AG09309 (cell line): Measurements from ENCODE around the gene ELF3.
"Not testable (repeated sequence)": the region's sequence is repeated elsewhere in the genome, so short reads cannot be mapped to it uniquely, and the experiment has no call there.

Experiments used
- DNase-seq: peaks from one replicate; pipeline ENCODE4 v3.0.0-alpha.2; 2010; ENCODE audit warnings: low read depth
- H3K4me3 ChIP-seq: 2 replicates; pipeline ENCODE4 v1.5.1; 2011; ENCODE audit warnings: mild to moderate bottlenecking, low read depth, low read length, moderate library complexity; ENCODE audit not compliant: control insufficient read depth
- CTCF ChIP-seq: IDR thresholded peaks from 2 replicates; pipeline ENCODE4 v1.5.1; 2011; ENCODE audit warnings: mild to moderate bottlenecking, low read depth, low read length, inconsistent platforms; ENCODE audit not compliant: insufficient read depth, control insufficient read depth; ENCODE audit errors: missing control alignments

The ELF3 gene

DNA sequence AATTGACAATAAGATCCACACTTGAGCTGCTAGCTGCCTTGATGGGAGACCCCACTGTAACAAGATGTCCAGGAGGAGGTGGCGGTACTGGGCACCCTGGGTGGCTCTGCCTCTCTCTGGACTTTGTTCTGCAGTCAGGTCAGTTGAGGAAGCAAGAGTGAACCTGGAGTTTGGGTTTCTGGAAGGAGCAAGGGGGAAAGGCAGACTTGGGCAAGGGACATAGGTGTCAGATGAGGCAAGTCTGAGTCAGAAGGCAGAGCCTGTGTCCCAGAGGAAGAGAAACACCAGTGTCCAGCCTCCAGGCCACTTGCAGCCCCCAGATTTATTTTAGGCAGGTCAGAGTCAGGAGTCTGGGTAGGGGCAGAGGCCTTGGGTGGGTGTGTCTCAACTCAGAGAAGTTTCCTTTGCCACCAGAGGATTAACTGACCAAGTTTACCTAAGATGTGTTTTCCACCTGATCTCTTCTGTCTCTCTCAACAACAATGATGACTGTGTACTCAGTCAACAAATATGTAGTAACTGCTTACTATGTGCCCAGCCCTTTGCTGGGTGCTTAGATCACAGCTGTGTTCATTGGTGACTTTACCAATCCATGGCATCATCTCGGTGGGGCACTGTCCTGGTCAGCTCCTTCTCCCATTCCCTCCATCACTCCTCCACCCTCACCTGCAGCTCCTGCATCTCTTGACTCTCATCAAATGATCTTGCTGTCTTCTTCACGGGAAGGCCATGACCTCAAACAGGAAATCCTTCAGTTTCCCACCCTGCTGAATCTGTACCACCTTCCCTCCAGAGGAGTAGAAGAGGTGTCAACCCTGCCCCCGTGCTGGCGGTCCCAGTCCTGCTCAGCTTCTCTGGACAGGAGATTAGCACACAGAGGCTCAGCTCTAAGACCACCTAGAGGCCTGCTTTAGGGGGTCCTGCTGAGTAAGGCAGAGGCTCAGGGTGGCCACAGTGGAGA, 36.6 kb downstream of the ELF3 start:
- TF ChIP-seq CTCF: no peak

GRCh38 chr1:202047977-202048376, 37.6 kb downstream of the ELF3 start:
- no peak overlapping the region for H3K4me3 ChIP-seq
- DNase-seq: no peak
- no peak for TF ChIP-seq CTCF

More for the DNA sequence above, 36.6 kb downstream of the ELF3 start:
- no peak overlapping the region for H3K4me3 ChIP-seq
- DNase-seq: no peak

GRCh38 chr1:202049129-202049528, 38.7 kb downstream of the ELF3 start:
- no peak for DNase-seq
- H3K4me3 ChIP-seq: no peak overlapping the region
- no peak for TF ChIP-seq CTCF

DNA sequence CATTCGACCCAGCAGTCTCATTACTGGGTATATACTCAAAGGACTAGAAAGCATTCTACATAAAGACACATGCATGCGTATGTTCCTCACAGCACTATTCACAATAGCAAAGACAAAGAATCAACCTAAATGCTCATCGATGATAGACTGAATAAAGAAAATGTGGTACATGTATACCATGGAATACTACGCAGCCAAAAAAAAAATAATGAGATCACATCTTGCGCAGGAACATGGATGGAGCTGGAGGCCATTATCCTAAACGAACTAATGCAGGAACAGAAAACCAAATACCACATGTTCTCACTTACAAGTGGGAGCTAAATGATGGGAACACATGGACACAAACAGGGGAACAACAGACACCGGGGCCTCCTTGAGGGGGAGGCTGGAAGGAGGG, 43.7 kb downstream of the ELF3 start:
- no peak overlapping the region for H3K4me3 ChIP-seq
- DNase-seq: no peak
- TF ChIP-seq CTCF: no peak

- H3K4me3 ChIP-seq: not testable (repeated sequence)
Observed at GRCh38 chr1:202054673-202055072, 44.3 kb downstream of the ELF3 start.

DNA sequence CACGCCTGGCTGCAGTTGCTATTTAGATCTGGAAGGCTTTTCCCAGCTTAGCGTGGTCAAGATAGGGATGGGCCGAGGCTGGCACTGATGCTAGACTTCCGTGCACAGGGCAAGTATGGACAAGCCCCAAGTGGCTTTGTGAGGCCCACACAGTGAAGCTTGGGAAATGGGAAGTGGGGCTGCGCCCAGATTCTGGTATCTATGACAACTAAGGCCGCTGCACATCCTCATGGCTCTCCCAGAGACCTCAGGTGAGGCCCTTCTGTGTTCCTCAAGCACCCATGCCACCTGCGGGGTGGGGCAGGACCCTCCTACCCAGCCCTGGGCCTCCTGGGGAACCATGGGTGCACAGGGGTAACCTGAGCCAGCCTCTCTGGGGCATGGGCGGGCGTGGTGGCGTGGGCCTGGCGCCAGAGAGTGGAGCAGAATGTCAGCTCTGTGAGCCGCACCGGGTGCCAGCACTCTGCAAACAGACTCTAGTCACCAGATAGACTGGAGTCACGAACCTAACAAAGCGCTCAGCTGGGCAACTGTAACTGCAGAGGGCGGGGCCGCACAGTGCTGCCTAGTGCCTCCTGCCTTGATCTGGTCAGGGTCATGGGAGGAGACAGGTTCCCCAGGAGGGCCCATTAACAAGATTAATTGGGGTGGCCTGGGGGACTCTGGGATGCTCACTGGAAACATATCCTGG, 46.4 kb downstream of the ELF3 start:
- TF ChIP-seq CTCF: no peak
- DNase-seq: no peak
- no peak overlapping the region for H3K4me3 ChIP-seq

More at GRCh38 chr1:202054673-202055072, 44.3 kb downstream of the ELF3 start:
- not testable (repeated sequence) for DNase-seq

GRCh38 chr1:202057335-202057704, 46.9 kb downstream of the ELF3 start:
- not testable (repeated sequence) for DNase-seq, H3K4me3 ChIP-seq
